GM19463 (cell line): ENCODE measurements around the gene TEAD4.
"Not testable (repeated sequence)": the region's sequence is repeated elsewhere in the genome, so short reads cannot be mapped to it uniquely, and the experiment has no call there.

Experiments
- ATAC-seq: cut with Tn5 transposase; IDR thresholded peaks from one replicate; pipeline ENCODE4 v1.9.1; 2021; ENCODE audit warnings: mild to moderate bottlenecking, moderate library complexity; ENCODE audit not compliant: unreplicated experiment

The TEAD4 gene

GRCh38 chr12:3045494-3045893 is 86.3 kb downstream of the TEAD4 start:
- ATAC-seq, result no peak

DNA sequence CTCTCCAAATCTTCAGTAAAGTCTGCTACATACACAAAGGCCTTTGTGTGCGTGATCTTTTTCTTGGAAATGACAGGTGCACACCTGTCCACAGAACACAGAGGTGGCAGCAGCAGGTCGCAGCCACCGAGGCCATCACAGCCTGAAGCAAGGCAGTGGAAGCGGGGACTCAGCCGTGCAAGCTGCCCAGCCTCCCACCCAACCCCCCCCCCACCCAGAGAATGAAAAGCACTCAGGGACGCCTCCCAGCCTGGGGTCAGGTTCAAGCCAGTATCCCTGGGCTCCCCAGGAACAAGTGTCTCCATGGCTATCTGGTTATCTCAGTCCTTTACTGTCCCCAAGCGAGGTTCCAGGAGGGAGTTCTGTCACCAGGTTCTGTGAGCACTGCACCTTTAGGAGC is 86.8 kb downstream of the TEAD4 start:
- no peak for ATAC-seq

GRCh38 chr12:3046441-3047200 is 87.4 kb downstream of the TEAD4 start:
- no peak for ATAC-seq

DNA sequence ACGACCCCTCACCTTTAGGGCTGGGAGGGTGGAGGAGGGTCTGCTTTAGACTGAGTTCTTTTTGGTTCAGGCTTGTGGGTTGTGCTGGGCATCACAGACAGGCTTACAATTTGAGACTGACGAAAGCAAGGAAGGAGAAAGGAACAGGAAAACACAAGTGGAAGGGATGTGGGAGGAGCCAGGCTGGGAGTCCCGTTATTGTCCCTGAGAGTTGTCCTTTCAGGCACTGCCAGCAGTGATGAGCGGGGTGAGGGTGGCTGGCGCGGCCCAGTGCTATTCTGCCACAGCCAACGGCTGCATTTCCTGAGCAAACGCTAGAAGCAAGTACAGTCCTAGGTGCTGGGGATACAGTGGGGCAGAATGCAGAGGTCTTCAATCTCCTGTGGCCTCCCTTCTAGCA is 88.8 kb downstream of the TEAD4 start:
- no peak for ATAC-seq

DNA sequence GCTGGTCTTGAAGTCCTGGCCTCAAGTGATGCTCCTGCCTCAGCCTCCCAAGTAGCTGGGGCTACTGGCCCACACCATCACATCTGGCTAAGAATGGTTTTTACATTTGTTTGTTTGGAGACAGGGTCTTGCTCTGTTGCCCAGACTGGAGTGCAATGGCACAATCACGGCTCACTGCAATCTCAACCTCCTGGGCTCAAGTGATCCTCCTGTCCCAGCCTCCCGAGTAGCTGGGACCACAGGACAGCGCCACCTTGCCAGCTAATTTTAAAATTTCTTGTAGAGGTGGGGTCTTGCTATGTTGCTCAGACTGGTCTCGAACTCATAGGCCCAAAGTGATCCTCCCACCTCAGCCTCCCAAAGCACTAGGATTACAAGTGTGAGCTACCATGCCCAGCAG is 89.3 kb downstream of the TEAD4 start:
- ATAC-seq, result no peak

DNA sequence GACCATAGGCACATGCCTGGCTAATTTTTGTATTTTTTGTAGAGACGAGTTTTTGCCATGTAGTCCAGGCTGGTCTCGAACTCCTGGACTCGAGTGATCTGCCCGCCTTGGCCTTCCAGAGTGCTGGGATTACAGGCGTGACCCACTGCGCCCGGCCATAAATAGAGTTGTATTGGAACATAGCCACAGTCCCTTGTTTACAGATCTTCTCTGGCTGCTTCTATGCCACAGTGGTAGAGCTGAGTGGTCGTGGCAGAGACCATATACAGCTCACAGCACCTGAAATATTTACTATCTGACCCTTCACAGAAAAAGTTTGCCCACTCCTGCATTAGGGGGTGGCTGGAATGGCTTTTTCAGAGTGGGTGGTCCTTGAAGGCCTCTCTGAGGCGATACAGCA is 90.0 kb downstream of the TEAD4 start:
- ATAC-seq, result no peak

GRCh38 chr12:3049611-3050249 is 90.5 kb downstream of the TEAD4 start:
- ATAC-seq, result no peak

GRCh38 chr12:3054374-3054773 is 95.2 kb downstream of the TEAD4 start:
- no peak for ATAC-seq

DNA sequence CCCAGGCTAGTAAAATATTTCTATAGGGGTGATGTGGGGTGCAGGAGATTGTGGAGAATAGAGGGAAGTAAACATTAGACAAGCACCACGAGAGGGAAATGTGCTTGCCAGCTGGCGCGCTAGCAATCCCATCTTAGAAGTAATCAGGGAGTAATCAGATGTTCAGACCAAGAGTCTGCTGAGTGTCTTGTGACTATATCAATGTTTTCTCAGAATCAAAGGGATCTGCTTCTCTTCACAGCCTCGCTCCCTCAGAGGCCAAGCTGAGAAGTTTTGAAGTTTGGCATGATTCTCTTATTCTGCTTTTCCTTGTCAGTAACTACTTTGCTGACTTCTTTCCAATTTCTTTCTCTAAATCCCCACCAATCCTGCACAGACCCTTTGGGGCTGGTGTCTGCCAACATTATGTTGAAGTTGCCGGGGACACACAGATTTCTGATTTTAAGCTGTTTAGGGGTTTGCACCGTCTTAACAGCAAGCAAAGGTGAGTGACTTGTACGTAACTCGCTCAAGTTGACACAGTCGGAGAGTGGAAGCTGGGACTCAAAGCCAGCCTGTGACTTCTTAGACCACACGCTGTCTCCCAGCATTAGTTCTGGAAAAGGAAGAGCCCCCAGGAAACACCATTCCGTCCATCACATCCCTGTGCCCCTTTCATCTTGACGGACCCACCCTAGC is 96.0 kb downstream of the TEAD4 start:
- ATAC-seq, result no peak

DNA sequence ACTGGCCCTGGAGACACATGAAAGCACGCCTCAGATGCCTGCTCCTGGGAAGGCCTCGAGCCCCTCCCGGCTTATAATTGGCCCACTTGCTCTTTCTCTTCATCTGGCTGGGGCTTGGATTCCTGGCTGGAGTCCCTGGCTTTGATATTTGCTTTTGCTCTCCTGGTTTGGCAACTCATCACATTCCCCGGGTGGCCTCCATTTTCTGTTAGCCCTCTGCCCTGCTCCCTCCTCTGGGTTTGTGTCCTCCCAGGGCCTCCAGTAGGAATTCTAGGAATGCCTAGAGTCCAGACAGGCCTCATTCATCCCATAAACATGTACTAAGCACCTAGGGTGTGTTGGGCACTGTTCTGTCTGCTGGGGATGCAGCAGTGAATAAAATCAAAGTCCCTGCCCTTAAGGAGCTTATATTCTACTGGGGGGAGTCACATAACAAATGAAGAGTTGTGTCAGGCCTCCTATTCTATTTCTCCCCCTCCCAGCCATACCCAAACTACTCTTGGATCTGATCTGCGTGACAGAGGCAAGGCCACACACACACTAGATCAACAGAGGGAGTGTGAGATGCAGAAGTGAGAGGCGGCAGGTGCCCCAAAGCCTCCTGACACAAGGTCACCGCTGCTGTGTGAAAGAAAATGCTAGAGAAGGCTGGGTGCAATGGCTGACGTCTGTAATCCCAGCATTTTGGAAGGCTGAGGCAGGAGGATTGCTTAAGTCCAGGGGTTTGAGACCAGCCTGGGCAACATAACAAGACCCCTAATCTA is 96.7 kb downstream of the TEAD4 start:
- no peak for ATAC-seq

- no peak for ATAC-seq
Measured at GRCh38 chr12:3061059-3061458, 101.9 kb downstream of the TEAD4 start.

- no peak for ATAC-seq
Measured at GRCh38 chr12:3061501-3062215, 102.5 kb downstream of the TEAD4 start.

- ATAC-seq, result no peak
Measured at GRCh38 chr12:3065300-3065699, 106.1 kb downstream of the TEAD4 start.

GRCh38 chr12:3065846-3066245 is 106.6 kb downstream of the TEAD4 start:
- ATAC-seq, result not testable (repeated sequence)

- ATAC-seq, result no peak
Measured at GRCh38 chr12:3069714-3070113, 110.5 kb downstream of the TEAD4 start.

DNA sequence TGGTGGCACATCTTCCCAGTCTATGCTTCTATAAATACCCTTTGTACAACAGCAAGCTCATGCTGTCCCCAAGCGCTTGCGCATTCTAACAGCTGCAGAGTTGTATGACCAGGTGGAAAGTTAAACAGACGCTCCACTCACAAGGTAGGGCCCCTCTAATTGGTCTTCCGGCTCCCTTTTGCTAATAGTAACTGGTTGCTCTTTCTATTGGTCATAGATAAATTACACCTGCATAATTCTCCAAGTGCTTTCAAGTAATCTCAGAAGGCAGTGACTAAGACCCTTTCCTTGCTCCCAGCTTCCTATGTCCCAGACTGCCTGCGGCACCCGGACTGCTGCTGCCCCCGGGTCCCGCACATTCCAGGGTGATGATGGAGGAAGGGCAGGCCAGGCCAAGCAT is 111.9 kb downstream of the TEAD4 start:
- ATAC-seq, result no peak

DNA sequence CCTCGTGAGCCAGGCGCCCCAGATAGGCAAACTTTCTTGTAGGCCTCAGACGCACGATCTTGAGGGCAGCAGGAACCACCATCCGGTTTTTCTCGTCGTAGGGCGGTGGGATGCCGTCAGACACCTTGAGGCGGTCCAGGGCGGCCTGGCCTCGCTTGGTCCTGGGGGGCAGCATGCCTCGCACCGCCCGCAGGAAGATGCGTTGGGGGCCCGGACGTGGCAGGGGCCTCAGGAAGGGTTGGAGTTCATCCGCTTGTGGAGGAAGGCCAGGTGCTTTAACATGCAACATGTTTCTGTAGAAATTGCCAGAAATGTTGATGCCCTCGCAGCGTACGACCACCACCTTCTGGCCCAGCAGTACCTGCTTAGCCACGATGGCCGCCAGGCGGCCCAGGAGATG is 112.5 kb downstream of the TEAD4 start:
- ATAC-seq, result no peak

- no peak for ATAC-seq
Measured at GRCh38 chr12:3073438-3074250, 114.4 kb downstream of the TEAD4 start.

- ATAC-seq, result no peak
Measured at GRCh38 chr12:3075315-3075714, 116.1 kb downstream of the TEAD4 start.
